Activated CD8-positive, alpha-beta T cell treated with anti-CD3 and anti-CD28 coated beads for 36 hours (primary cell): ENCODE data around the gene ACKR2. TPM values are rescaled to one million over a fixed set of nuclear protein-coding genes. Genes with fewer than 3 reads are reported as not detected.

ENCODE experiments used
- ATAC-seq: fragments of 200-7000 bp; cut with Tn5 transposase; one replicate; pipeline ENCODE4 v1.10.0; 2021; ENCODE audit warnings: mild to moderate bottlenecking, moderate library complexity
- CTCF ChIA-PET: fragments of 350-600 bp; sonication (Branson Sonifier 250); formaldehyde crosslinking; loops from one replicate; lab custom pipeline; 2021; ENCODE audit warnings: antibody characterized with exemption; lab: Charles Lee
- POLR2A ChIA-PET: fragments of 350-600 bp; sonication (Branson Sonifier 250); formaldehyde crosslinking; loops from one replicate; lab custom pipeline; 2021; ENCODE audit warnings: antibody characterized with exemption; lab: Charles Lee
- DNase-seq: peaks from one replicate; pipeline ENCODE4 v3.0.0-alpha.2; 2020
- H3K27ac Mint-ChIP-seq: one replicate; pipeline ENCODE4 v1.8.0; 2021; ENCODE audit warnings: mild to moderate bottlenecking, mixed read lengths
- H3K27me3 Mint-ChIP-seq: one replicate; pipeline ENCODE4 v1.8.0; 2021; ENCODE audit warnings: mixed read lengths
- H3K36me3 Mint-ChIP-seq: one replicate; pipeline ENCODE4 v1.8.0; 2021; ENCODE audit warnings: low read depth, mixed read lengths
- H3K4me1 Mint-ChIP-seq: one replicate; pipeline ENCODE4 v1.8.0; 2021; ENCODE audit warnings: low read depth, mixed read lengths
- H3K4me3 Mint-ChIP-seq: one replicate; pipeline ENCODE4 v1.8.0; 2021; ENCODE audit warnings: mild to moderate bottlenecking, moderate library complexity, mixed read lengths
- H3K9me3 Mint-ChIP-seq: one replicate; pipeline ENCODE4 v1.8.0; 2021; ENCODE audit warnings: mixed read lengths
- CTCF ChIP-seq: fragments of 200-600 bp; IDR thresholded peaks from one replicate; pipeline ENCODE4 v1.8.0; 2022; ENCODE audit warnings: antibody characterized with exemption, mild to moderate bottlenecking
- intact Hi-C: fragments of 100-400 bp; cut with micrococcal nuclease; formaldehyde crosslinking; loops from one replicate; pipeline ENCODE4 v1.10.0; 2022
- total RNA-seq, 2 experiments: library from RNA; stranded (reverse); gene quantifications; one replicate each; pipeline ENCODE4 v1.2.3, GENCODE V29; 2021

ACKR2 gene
- total RNA-seq, 2 experiments from 2014 or later = 1.2 to 1.4 TPM

GRCh38 chr3:42855547-42856380, 46.5 kb downstream of the ACKR2 start:
- TF ChIP-seq CTCF = no peak

GRCh38 chr3:42856544-42856943, 47.3 kb downstream of the ACKR2 start:
- intact Hi-C loops = no loop called here
- Mint-ChIP-seq H3K4me3 (no peak overlapping the region), H3K27ac (no peak overlapping the region), H3K36me3 (no peaks in the 10 kb centered on the region), H3K27me3 (peaks cover 9% of the 10 kb centered on the region), H3K9me3 (no peaks in the 10 kb centered on the region), H3K4me1 (no peaks in the 10 kb centered on the region)
- ATAC-seq = no peak
- no peak for DNase-seq
- ChIA-PET POLR2A (interaction anchor here (1.1 kb wide), 1 partner anchor 8 kb away, joined by 3 read pairs; no protein-coding TSS in a partner anchor), CTCF (interaction anchor here (0.8 kb wide), 1 partner anchor 25 kb away, joined by 3 read pairs; no protein-coding TSS in a partner anchor)
- no peak for TF ChIP-seq CTCF

More at GRCh38 chr3:42855547-42856380, 46.5 kb downstream of the ACKR2 start:
- peaks cover 6% of the 10 kb centered on the region for H3K27me3 Mint-ChIP-seq
- ATAC-seq = no peak
- no peak for DNase-seq
- no peak overlapping the region for H3K4me3 Mint-ChIP-seq
- no peaks in the 10 kb centered on the region for H3K36me3 Mint-ChIP-seq
- no peak overlapping the region for H3K27ac Mint-ChIP-seq
- no peaks in the 10 kb centered on the region for H3K9me3 Mint-ChIP-seq
- intact Hi-C loops = no loop called here
- ChIA-PET POLR2A (interaction anchor here (1.1 kb wide), 1 partner anchor 9 kb away, joined by 3 read pairs; no protein-coding TSS in a partner anchor), CTCF (interaction anchor here (0.8 kb wide), 1 partner anchor 24 kb away, joined by 3 read pairs; no protein-coding TSS in a partner anchor)
- no peaks in the 10 kb centered on the region for H3K4me1 Mint-ChIP-seq

- H3K27me3 Mint-ChIP-seq = peaks cover 4% of the 10 kb centered on the region
- H3K4me3 Mint-ChIP-seq = no peak overlapping the region
- TF ChIP-seq CTCF = no peak
- DNase-seq = no peak
- ChIA-PET POLR2A (interaction anchor here (0.8 kb wide), 1 partner anchor 9 kb away, joined by 3 read pairs; no protein-coding TSS in a partner anchor), CTCF (interaction anchor here (0.8 to 1.3 kb wide), 2 partner anchors 23 to 33 kb away, joined by 3 read pairs; no protein-coding TSS in a partner anchor)
- H3K4me1 Mint-ChIP-seq = no peaks in the 10 kb centered on the region
- intact Hi-C loops = no loop called here
- no peaks in the 10 kb centered on the region for H3K9me3 Mint-ChIP-seq
- H3K27ac Mint-ChIP-seq = no peak overlapping the region
- no peak for ATAC-seq
- no peaks in the 10 kb centered on the region for H3K36me3 Mint-ChIP-seq
Measured at GRCh38 chr3:42864321-42864950, 55.2 kb downstream of the ACKR2 start.

- intact Hi-C loops = no loop called here
- Mint-ChIP-seq H3K27me3 (peaks cover 4% of the 10 kb centered on the region), H3K9me3 (no peaks in the 10 kb centered on the region), H3K27ac (no peak overlapping the region), H3K4me1 (no peaks in the 10 kb centered on the region), H3K4me3 (no peak overlapping the region), H3K36me3 (no peaks in the 10 kb centered on the region)
- ChIA-PET CTCF (interaction anchor here (1.3 kb wide), 1 partner anchor 34 kb away, joined by 3 read pairs; no protein-coding TSS in a partner anchor), POLR2A (interaction anchor here (0.8 kb wide), 1 partner anchor 9 kb away, joined by 3 read pairs; no protein-coding TSS in a partner anchor)
- ATAC-seq (no peak), DNase-seq (no peak)
- TF ChIP-seq CTCF = no peak
Measured at GRCh38 chr3:42865256-42865655, 56.0 kb downstream of the ACKR2 start.
